ENCODE measurements around the gene RASSF6.
A peak's percentile ranks its signal among the peaks of the same experiment; 100 is the strongest.
"Not testable (repeated sequence)": the region's sequence is repeated elsewhere in the genome, so short reads cannot be mapped to it uniquely, and the experiment has no call there.

RASSF6 gene

GRCh38 chr4:73620115-73620792 lies at the start of gene RASSF6:
Gene RASSF6 (minus strand): TSS chr4:73620436. CDS start chr4:73611795, 8,641 bp downstream.
- TF ChIP-seq CTCF (conservative IDR thresholded peaks at IDR 0.05; ENCODE audit: low read depth, low read length): no peak
- DNase-seq (ENCODE audit: low read depth): peak; percentile 27
- H3K4me3 ChIP-seq (ENCODE audit: low read depth, low read length): peak within 1 kb of the TSS; percentile 53

- peak; percentile 23 for DNase-seq (ENCODE audit: low read depth)
Observed at GRCh38 chr4:73669410-73670183, 49.4 kb upstream of the RASSF6 start.

GRCh38 chr4:73668782-73669201 lies 48.6 kb upstream of the RASSF6 start:
- DNase-seq (ENCODE audit: low read depth): no peak
- H3K4me3 ChIP-seq (ENCODE audit: low read depth, low read length): no peak overlapping the region
- no peak for TF ChIP-seq CTCF (conservative IDR thresholded peaks at IDR 0.05; ENCODE audit: low read depth, low read length)

More at GRCh38 chr4:73669410-73670183, 49.4 kb upstream of the RASSF6 start:
- no peak for TF ChIP-seq CTCF (conservative IDR thresholded peaks at IDR 0.05; ENCODE audit: low read depth, low read length)
- no peak overlapping the region for H3K4me3 ChIP-seq (ENCODE audit: low read depth, low read length)

GRCh38 chr4:73665924-73666323 lies 45.7 kb upstream of the RASSF6 start:
- not testable (repeated sequence) for H3K4me3 ChIP-seq (ENCODE audit: low read depth, low read length); DNase-seq (ENCODE audit: low read depth)

GRCh38 chr4:73664470-73664869 lies 44.2 kb upstream of the RASSF6 start:
- DNase-seq (ENCODE audit: low read depth): no peak
- H3K4me3 ChIP-seq (ENCODE audit: low read depth, low read length): no peak overlapping the region
- no peak for TF ChIP-seq CTCF (conservative IDR thresholded peaks at IDR 0.05; ENCODE audit: low read depth, low read length)

GRCh38 chr4:73663576-73663975 lies 43.3 kb upstream of the RASSF6 start:
- no peak overlapping the region for H3K4me3 ChIP-seq (ENCODE audit: low read depth, low read length)
- no peak for TF ChIP-seq CTCF (conservative IDR thresholded peaks at IDR 0.05; ENCODE audit: low read depth, low read length)
- no peak for DNase-seq (ENCODE audit: low read depth)

- peak; percentile 73 for TF ChIP-seq CTCF (conservative IDR thresholded peaks at IDR 0.05; ENCODE audit: low read depth, low read length)
- H3K4me3 ChIP-seq (ENCODE audit: low read depth, low read length): no peak overlapping the region
- DNase-seq (ENCODE audit: low read depth): peak; percentile 92
Observed at GRCh38 chr4:73662709-73663546, 42.7 kb upstream of the RASSF6 start.
